Testis (tissue), 3 donors: ENCODE data around the gene CES4A. TPM values are rescaled to one million over a fixed set of nuclear protein-coding genes. Genes with fewer than 3 reads are reported as not detected.
A peak's percentile ranks its signal among the peaks of the same experiment; 100 is the strongest.

ENCODE experiments used
- DNase-seq: peaks from one replicate; pipeline ENCODE4 v3.0.0-alpha.2; 2019
- H3K27ac ChIP-seq, 2 donors: fragments of 200-600 bp; sonication (generic); one replicate each; pipeline ENCODE4 v1.5.1; 2019
- H3K27me3 ChIP-seq: fragments of 200-600 bp; sonication (generic); one replicate; pipeline ENCODE4 v1.5.1; 2019
- H3K36me3 ChIP-seq: fragments of 200-600 bp; sonication (generic); one replicate; pipeline ENCODE4 v1.5.1; 2017; ENCODE audit warnings: low read depth; ENCODE audit errors: missing control alignments
- H3K4me1 ChIP-seq: fragments of 200-600 bp; sonication (generic); one replicate; pipeline ENCODE4 v1.5.1; 2019
- H3K4me3 ChIP-seq, 2 donors: fragments of 200-600 bp; sonication (generic); one replicate each; pipeline ENCODE4 v1.5.1; 2017 to 2019
- H3K9me3 ChIP-seq: fragments of 200-600 bp; sonication (generic); one replicate; pipeline ENCODE4 v1.5.1; 2017
- POLR2A ChIP-seq: fragments of 450-650 bp; IDR thresholded peaks from one replicate; pipeline ENCODE4 v1.6.1; 2017; ENCODE audit warnings: antibody characterized with exemption, mild to moderate bottlenecking, moderate library complexity
- WGBS, 2 donors: methylation state at CpG; one replicate each; pipeline ENCODE4 v1.1.5; 2018; 5-methylcytosine and 5-hydroxymethylcytosine counted together
- intact Hi-C: fragments of 100-400 bp; cut with DNase I; formaldehyde crosslinking; loops from one replicate; pipeline ENCODE4 v1.15.1; 2023; ENCODE audit warnings: low total_unique reads
- polyA plus RNA-seq: library from polyadenylated mRNA; stranded (reverse); fragments of 350-450 nt; fragmentation: Illumina TruSeq; extraction: RNeasy Lipid Tissue Mini Kit (QIAGEN cat#74804); gene quantifications from one replicate; pipeline ENCODE4 v1.2.3, GENCODE V29; 2014; ENCODE audit warnings: low read depth, low replicate concordance; ENCODE audit not compliant: insufficient read depth
- total RNA-seq, 2 donors: library from RNA; depleted of rRNA; stranded (reverse); fragments of >200 nt; gene quantifications; one replicate each; pipeline ENCODE4 v1.2.3, GENCODE V29; 2016
- TF ChIP-seq, protein P1 (sequence below), 3 experiments: fragments of 450-650 bp in 2 of 3; fragments of 200-600 bp in 1 of 3; sonication (generic) in 1 of 3; IDR thresholded peaks; one replicate each; pipeline ENCODE4 v1.5.1; 2016 to 2019; ENCODE audit warnings: antibody characterized with exemption in 3 of 3, mild to moderate bottlenecking in 2 of 3, moderate library complexity in 1 of 3

The CES4A gene
- total and polyA plus RNA-seq, 3 donors from 2014 or later = 12.2 to 25.0 (median 17.0) TPM

- Histone ChIP-seq H3K4me3 (no peak overlapping the region), H3K9me3 (no peaks in the 10 kb centered on the region), H3K4me1 (peaks cover 2% of the 10 kb centered on the region), H3K27ac (no peak overlapping the region), H3K36me3 (no peaks in the 10 kb centered on the region), H3K27me3 (no peaks in the 10 kb centered on the region)
- WGBS, 2 donors = 49 to 54% methylated on average over 6 of the region's 6 CpGs
- no peak for TF ChIP-seq POLR2A
- TF ChIP-seq, protein P1, sequence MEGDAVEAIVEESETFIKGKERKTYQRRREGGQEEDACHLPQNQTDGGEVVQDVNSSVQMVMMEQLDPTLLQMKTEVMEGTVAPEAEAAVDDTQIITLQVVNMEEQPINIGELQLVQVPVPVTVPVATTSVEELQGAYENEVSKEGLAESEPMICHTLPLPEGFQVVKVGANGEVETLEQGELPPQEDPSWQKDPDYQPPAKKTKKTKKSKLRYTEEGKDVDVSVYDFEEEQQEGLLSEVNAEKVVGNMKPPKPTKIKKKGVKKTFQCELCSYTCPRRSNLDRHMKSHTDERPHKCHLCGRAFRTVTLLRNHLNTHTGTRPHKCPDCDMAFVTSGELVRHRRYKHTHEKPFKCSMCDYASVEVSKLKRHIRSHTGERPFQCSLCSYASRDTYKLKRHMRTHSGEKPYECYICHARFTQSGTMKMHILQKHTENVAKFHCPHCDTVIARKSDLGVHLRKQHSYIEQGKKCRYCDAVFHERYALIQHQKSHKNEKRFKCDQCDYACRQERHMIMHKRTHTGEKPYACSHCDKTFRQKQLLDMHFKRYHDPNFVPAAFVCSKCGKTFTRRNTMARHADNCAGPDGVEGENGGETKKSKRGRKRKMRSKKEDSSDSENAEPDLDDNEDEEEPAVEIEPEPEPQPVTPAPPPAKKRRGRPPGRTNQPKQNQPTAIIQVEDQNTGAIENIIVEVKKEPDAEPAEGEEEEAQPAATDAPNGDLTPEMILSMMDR (IDR thresholded peaks at IDR 0.05) = no peak
- intact Hi-C loops = no loop called here
- DNase-seq = no peak
Observed at GRCh38 chr16:66996324-66996982, 8.1 kb downstream of the CES4A start.

DNA sequence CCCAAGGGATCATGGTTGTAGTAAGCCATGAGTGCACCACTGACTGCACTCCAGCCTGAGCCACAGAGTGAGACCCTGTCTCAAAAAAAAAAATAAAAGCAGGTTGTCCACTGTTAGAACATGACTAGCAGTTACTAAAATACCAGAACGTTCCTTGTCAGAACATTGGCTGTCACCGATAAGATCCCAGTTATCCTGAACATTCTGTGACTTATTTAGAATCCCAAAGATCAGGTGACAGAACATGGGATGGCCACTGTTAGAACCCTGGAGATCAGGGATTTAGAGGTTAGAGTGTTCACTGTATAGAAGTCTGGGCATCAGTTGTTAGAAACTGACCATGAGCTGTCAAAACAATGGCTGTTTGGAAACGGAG is 8.6 kb downstream of the CES4A start:
- no peak overlapping the region for H3K27ac ChIP-seq
- DNase-seq = no peak
- TF ChIP-seq, protein P1 (IDR thresholded peaks at IDR 0.05) = no peak
- no peak for TF ChIP-seq POLR2A
- no peaks in the 10 kb centered on the region for H3K27me3 ChIP-seq
- H3K36me3 ChIP-seq = no peaks in the 10 kb centered on the region
- peaks cover 3% of the 10 kb centered on the region for H3K4me1 ChIP-seq
- no peak overlapping the region for H3K4me3 ChIP-seq
- WGBS, 2 donors = 64 to 66% methylated on average over 3 of the region's 3 CpGs
- intact Hi-C loops = no loop called here
- H3K9me3 ChIP-seq = no peaks in the 10 kb centered on the region

GRCh38 chr16:67000384-67001351 is 12.3 kb downstream of the CES4A start:
- Histone ChIP-seq H3K9me3 (no peaks in the 10 kb centered on the region), H3K4me3 (peak overlapping the region; percentile 55 to 76), H3K27me3 (no peaks in the 10 kb centered on the region), H3K4me1 (peaks cover 3% of the 10 kb centered on the region), H3K36me3 (no peaks in the 10 kb centered on the region), H3K27ac (peak overlapping the region in 1 of 2 donors; percentile 69)
- no peak for TF ChIP-seq POLR2A
- TF ChIP-seq, protein P1 (IDR thresholded peaks at IDR 0.05) = no peak
- peak; percentile 76 for DNase-seq
- 3 to 9% methylated on average over 14 to 75 of the region's 89 CpGs for WGBS, 2 donors
- intact Hi-C loops = no loop called here

- H3K4me3 ChIP-seq = no peak overlapping the region
- H3K4me1 ChIP-seq = peaks cover 3% of the 10 kb centered on the region
- TF ChIP-seq, protein P1 (IDR thresholded peaks at IDR 0.05) = no peak
- no peak for TF ChIP-seq POLR2A
- WGBS, 2 donors = 89 to 94% methylated on average over 3 of the region's 3 CpGs
- H3K9me3 ChIP-seq = no peaks in the 10 kb centered on the region
- no peak for DNase-seq
- no peaks in the 10 kb centered on the region for H3K27me3 ChIP-seq
- no peaks in the 10 kb centered on the region for H3K36me3 ChIP-seq
- H3K27ac ChIP-seq = no peak overlapping the region
- intact Hi-C loops = no loop called here
Observed at GRCh38 chr16:67001726-67002125, 13.3 kb downstream of the CES4A start.
